Mucosa of descending colon (tissue), 3 donors: ENCODE results near the gene CEACAM16. TPM values are rescaled to one million over a fixed set of nuclear protein-coding genes. Genes with fewer than 3 reads are reported as not detected.

Experiments
- ATAC-seq: fragments of 200-7000 bp; cut with Tn5 transposase; one replicate; pipeline ENCODE4 v1.9.1; 2020; ENCODE audit warnings: mild to moderate bottlenecking, moderate library complexity
- DNase-seq, 3 donors: peaks; one replicate each; pipeline ENCODE4 v3.0.0-alpha.2; 2020
- H3K36me3 ChIP-seq: fragments of 200-600 bp; one replicate; pipeline ENCODE4 v1.8.0; 2021; ENCODE audit warnings: low read depth, mild to moderate bottlenecking
- H3K4me1 ChIP-seq: fragments of 200-600 bp; one replicate; pipeline ENCODE4 v1.8.0; 2021; ENCODE audit warnings: low read depth, mild to moderate bottlenecking
- H3K4me3 ChIP-seq: fragments of 200-600 bp; one replicate; pipeline ENCODE4 v1.8.0; 2021; ENCODE audit warnings: mild to moderate bottlenecking
- H3K9me3 ChIP-seq: fragments of 200-600 bp; one replicate; pipeline ENCODE4 v1.8.0; 2021; ENCODE audit warnings: mild to moderate bottlenecking
- intact Hi-C, 2 donors: fragments of 100-400 bp; cut with DNase I in 1 of 2; cut with micrococcal nuclease in 1 of 2; formaldehyde crosslinking; loops; one replicate each; pipeline versions ENCODE4 v1.11.0 to v1.11.1; 2022; cut with DNase I, micrococcal nuclease
- total RNA-seq, 3 donors: library from RNA; stranded (reverse); fragmentation: NEBNext Ultra II Directional in 2 of 3; extraction: Animal tissue kit (Norgen Biotek cat#: 25700) in 2 of 3; gene quantifications; one replicate each; pipeline versions ENCODE4 v1.2.1 to v1.2.4, GENCODE V29; 2021 to 2023
- TF ChIP-seq, protein P1 (sequence below): fragments of 200-600 bp; IDR thresholded peaks from one replicate; pipeline ENCODE4 v1.8.0; 2022; ENCODE audit warnings: antibody characterized with exemption, mild to moderate bottlenecking
- donor health status: DM: no; HTN: no; CAD: no; lungs with moderate emphysema.
- donor health status: DM: no; HTN: no; CAD: no.
- donor health status: DM: no; HTN: yes; CAD: no.

Gene CEACAM16
- total RNA-seq, 3 donors from 2014 or later = 0.17 TPM; not detected in 2

DNA sequence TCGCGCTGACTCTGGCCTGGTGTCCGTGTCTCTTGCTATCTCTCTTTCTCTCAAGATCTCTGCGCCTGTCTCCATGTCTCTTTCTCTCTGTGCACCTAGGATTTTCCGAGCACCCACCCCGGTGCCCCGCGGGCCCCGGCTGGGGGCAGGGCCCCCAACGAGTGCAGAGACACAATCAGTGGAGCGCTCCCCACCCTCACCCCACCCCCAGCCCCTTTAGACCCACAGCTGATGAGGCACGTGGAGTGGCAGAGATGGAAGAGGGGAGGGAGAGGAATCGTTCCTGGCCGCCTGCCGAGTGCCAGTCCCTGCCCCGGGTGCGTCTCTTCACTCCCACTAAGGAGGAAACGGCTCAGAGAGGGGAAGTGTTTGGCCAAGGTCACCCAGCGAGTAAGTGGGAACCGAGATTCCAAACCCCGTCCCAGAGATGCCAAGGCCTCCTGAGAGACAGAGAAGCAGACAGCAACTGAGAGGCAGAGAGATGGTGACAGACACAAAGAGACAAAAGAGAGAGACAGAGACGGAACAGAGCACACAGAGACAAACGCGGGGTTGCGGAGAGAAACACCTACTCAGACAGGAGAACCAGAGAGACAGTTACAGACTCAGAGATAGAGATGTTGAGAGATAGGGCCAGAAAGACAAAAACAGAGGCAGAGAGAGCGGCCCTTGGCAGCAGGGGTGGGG is 48.9 kb downstream of the CEACAM16 start:
- Histone ChIP-seq H3K4me3 (peak overlapping the region; percentile 14), H3K36me3 (no peaks in the 10 kb centered on the region), H3K4me1 (peaks cover 69% of the 10 kb centered on the region), H3K9me3 (no peaks in the 10 kb centered on the region)
- TF ChIP-seq, protein P1, sequence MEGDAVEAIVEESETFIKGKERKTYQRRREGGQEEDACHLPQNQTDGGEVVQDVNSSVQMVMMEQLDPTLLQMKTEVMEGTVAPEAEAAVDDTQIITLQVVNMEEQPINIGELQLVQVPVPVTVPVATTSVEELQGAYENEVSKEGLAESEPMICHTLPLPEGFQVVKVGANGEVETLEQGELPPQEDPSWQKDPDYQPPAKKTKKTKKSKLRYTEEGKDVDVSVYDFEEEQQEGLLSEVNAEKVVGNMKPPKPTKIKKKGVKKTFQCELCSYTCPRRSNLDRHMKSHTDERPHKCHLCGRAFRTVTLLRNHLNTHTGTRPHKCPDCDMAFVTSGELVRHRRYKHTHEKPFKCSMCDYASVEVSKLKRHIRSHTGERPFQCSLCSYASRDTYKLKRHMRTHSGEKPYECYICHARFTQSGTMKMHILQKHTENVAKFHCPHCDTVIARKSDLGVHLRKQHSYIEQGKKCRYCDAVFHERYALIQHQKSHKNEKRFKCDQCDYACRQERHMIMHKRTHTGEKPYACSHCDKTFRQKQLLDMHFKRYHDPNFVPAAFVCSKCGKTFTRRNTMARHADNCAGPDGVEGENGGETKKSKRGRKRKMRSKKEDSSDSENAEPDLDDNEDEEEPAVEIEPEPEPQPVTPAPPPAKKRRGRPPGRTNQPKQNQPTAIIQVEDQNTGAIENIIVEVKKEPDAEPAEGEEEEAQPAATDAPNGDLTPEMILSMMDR = no peak
- intact Hi-C loops = no loop called here
- ATAC-seq (peak; percentile 53), DNase-seq (peak; percentile 83 to 89 (median 86))

GRCh38 chr19:44748426-44749254 is 49.7 kb downstream of the CEACAM16 start, which contains the start of gene BCL3:
TSS of gene BCL3 (plus strand) at chr19:44748708. CDS start at chr19:44748791, 83 bp downstream.
- intact Hi-C loops = no loop called here
- no peaks in the 10 kb centered on the region for H3K9me3 ChIP-seq
- TF ChIP-seq, protein P1 = no peak
- peaks cover 68% of the 10 kb centered on the region for H3K4me1 ChIP-seq
- H3K36me3 ChIP-seq = no peaks in the 10 kb centered on the region
- peak within 1 kb of the TSS; percentile 77 for H3K4me3 ChIP-seq
- ATAC-seq (peak; percentile 56), DNase-seq (peak; percentile 87 to 93 (median 91))

DNA sequence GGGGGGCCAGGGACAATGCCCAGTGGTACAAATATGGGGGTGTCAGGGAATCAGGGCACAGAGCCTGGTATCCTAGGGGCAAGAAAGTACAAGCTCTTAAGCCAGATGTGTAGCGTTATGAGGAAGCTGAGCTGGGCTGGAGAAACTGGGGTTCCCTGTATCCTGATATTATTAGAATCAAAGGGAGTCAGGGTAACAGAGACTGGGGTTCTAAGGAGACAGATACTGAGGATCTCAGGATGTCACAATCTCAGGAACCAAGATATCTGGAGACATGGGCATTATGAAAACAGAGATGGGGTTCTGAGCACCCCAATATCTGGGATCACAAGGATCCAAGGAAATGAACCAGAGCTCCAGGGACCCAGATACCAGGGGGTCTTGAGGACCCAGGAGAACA is 50.3 kb downstream of the CEACAM16 start:
- H3K9me3 ChIP-seq = no peaks in the 10 kb centered on the region
- DNase-seq = peak in 1 of 3 donors; percentile 22
- intact Hi-C loops = no loop called here
- peaks cover 63% of the 10 kb centered on the region for H3K4me1 ChIP-seq
- no peaks in the 10 kb centered on the region for H3K36me3 ChIP-seq
- no peak for ATAC-seq
- peak overlapping the region; percentile 77 for H3K4me3 ChIP-seq
- TF ChIP-seq, protein P1 = no peak

DNA sequence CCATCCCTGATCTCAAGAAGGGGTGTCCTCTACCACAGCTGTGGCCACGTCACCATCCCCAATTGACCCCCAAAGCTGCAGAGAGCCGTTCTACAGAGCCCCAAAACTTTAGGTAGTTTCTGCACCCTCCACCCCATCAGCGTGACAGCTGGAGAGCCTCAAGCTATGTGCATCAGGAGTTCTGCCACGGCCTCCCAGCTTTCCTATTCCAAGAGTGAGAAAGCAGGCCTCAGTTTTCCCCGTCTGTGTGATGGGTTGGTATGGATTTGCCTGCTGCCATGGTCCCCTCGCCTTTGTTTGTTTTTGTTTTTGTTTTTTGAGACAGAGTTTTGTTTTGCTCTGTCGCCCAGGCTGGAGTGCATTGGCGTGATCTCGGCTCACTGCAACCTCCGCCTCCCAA is 51.0 kb downstream of the CEACAM16 start:
- H3K4me1 ChIP-seq = peaks cover 62% of the 10 kb centered on the region
- ATAC-seq (no peak), DNase-seq (peak in 2 of 3 donors; percentile 45 to 51)
- TF ChIP-seq, protein P1 = no peak
- no peak overlapping the region for H3K4me3 ChIP-seq
- H3K36me3 ChIP-seq = no peaks in the 10 kb centered on the region
- intact Hi-C loops = no loop called here
- no peaks in the 10 kb centered on the region for H3K9me3 ChIP-seq

DNA sequence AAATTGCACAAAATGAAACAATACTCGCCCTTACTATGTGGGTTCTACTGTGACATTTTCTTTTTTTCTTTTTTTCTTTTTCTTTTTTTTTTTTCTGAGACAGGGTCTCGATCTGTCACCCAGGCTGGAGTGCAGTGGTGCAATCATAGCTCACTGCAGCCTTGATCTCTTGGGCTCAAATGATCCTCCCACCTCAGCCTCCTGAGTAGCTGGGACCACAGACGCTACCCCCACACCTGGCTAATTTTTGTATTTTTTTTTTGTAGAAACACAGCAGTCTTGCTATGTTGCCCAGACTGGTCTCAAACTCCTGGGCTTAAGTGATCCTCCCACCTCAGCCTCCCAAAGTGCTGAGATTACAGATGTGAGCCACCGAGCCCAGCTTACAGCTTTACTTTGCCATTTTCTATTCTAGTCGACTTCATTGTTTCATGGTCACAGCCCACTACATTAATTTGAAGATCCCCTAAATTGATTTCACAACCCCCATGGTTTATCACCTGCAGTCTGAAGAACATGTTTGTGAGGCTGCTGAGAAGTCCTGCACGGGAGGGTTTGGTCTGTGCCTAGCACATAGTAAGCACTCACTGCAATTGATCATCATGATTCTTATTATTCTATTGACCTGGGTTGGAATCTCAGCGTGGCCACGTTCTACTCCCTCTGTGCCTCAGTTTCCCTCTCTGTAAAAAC is 53.3 kb downstream of the CEACAM16 start:
- TF ChIP-seq, protein P1 = no peak
- ATAC-seq (no peak), DNase-seq (peak in 2 of 3 donors; percentile 11 to 16)
- Histone ChIP-seq H3K9me3 (no peaks in the 10 kb centered on the region), H3K36me3 (no peaks in the 10 kb centered on the region), H3K4me1 (peaks cover 56% of the 10 kb centered on the region), H3K4me3 (no peak overlapping the region)
- intact Hi-C loops = no loop called here
